ENCODE measurements around the gene IVNS1ABP.

IVNS1ABP gene

DNA sequence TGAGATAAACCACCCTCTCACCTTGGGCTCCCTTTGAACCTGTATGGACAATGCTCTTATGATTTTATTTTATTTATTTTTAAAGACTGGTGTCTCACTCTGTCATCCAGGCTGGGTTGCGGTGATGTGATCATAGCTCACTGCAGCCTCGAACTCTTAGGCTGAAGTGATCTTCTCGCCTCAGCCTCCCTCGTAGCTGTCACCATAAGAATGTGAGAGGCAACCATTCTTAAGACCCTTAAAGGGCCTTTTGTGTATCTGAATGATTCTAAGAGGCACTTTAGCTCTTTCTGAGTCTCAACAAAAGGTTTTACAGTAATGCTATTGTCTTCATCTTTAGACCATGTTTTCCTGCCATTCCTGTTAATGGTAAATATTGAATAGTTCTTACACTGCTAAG lies 67.0 kb downstream of the IVNS1ABP start:
- no peak for FAIRE-seq

DNA sequence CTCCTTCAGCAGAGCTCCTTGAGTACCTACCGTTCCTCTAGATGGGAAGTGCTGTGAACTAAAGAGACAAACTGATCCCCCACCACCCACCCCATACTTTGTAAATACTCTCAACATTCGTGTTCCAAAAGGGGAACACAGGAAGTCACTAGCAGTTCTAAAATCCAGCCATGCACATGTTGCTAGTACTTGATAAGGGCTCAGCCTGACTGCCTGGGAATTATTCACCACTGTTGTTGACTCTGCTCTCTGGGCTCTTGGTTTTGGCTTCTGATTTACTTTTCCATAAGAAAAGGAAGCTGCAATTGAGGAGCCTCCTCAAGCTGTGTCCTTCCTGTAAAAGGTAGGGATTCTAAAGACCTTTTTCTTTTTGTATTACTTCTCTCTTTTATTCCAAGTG lies 67.5 kb downstream of the IVNS1ABP start:
- no peak for FAIRE-seq
